Upper lobe of left lung (tissue), 4 donors: ENCODE results near the gene ANKRD1.

Experiments
- EP300 ChIP-seq, 4 donors: sonication (generic); formaldehyde crosslinking; IDR thresholded peaks; one replicate each; pipeline ENCODE4 v1.5.1; 2017; ENCODE audit warnings: antibody characterized with exemption in 4 of 4, control low read depth in 2 of 4
- POLR2AphosphoS5 ChIP-seq, 2 donors: sonication (generic); formaldehyde crosslinking; IDR thresholded peaks; one replicate each; pipeline ENCODE4 v1.5.1; 2017; ENCODE audit warnings: antibody characterized with exemption in 2 of 2
- TF ChIP-seq, protein P1 (sequence below), 6 experiments: fragments of 450-650 bp in 4 of 6; fragments of 200-600 bp in 2 of 6; sonication (generic) in 2 of 6; IDR thresholded peaks; one replicate each; pipeline ENCODE4 v1.5.1; 2016 to 2019; ENCODE audit warnings: antibody characterized with exemption in 6 of 6

GRCh38 chr10:90884431-90884830 is 36.5 kb downstream of the ANKRD1 start:
- TF ChIP-seq, protein P1, sequence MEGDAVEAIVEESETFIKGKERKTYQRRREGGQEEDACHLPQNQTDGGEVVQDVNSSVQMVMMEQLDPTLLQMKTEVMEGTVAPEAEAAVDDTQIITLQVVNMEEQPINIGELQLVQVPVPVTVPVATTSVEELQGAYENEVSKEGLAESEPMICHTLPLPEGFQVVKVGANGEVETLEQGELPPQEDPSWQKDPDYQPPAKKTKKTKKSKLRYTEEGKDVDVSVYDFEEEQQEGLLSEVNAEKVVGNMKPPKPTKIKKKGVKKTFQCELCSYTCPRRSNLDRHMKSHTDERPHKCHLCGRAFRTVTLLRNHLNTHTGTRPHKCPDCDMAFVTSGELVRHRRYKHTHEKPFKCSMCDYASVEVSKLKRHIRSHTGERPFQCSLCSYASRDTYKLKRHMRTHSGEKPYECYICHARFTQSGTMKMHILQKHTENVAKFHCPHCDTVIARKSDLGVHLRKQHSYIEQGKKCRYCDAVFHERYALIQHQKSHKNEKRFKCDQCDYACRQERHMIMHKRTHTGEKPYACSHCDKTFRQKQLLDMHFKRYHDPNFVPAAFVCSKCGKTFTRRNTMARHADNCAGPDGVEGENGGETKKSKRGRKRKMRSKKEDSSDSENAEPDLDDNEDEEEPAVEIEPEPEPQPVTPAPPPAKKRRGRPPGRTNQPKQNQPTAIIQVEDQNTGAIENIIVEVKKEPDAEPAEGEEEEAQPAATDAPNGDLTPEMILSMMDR (IDR thresholded peaks at IDR 0.05) = no peak
- TF ChIP-seq POLR2AphosphoS5 (IDR thresholded peaks at IDR 0.05) (no peak), EP300 (IDR thresholded peaks at IDR 0.05) (no peak)
